B cell (primary cell): ENCODE data around the gene SLC24A4. TPM values are rescaled to one million over a fixed set of nuclear protein-coding genes. Genes with fewer than 3 reads are reported as not detected.

Source experiments
- ATAC-seq: fragments of 200-7000 bp; cut with Tn5 transposase; one replicate; pipeline ENCODE4 v1.10.0; 2021; ENCODE audit warnings: low read depth, mild to moderate bottlenecking, moderate number of reproducible peaks, moderate library complexity
- CTCF ChIA-PET: fragments of 350-600 bp; sonication (Branson Sonifier 250); formaldehyde crosslinking; loops from one replicate; lab custom pipeline; 2021; ENCODE audit warnings: antibody characterized with exemption, inconsistent platforms; lab: Charles Lee
- POLR2A ChIA-PET: fragments of 350-600 bp; sonication (Branson Sonifier 250); formaldehyde crosslinking; loops from one replicate; lab custom pipeline; 2021; ENCODE audit warnings: antibody characterized with exemption; lab: Charles Lee
- DNase-seq: peaks from one replicate; pipeline ENCODE4 v3.0.0; 2013
- H2AFZ ChIP-seq: 2 replicates; pipeline ENCODE4 v1.6.1; 2012; ENCODE audit warnings: mild to moderate bottlenecking, low read depth, low read length; ENCODE audit not compliant: insufficient read depth, poor library complexity, severe bottlenecking
- H3K27ac ChIP-seq, 2 donors: 1 replicate in 1 of 2; 2 replicates in 1 of 2; pipeline ENCODE4 v1.5.1; 2012 to 2013; ENCODE audit warnings: low read length in 2 of 2, mild to moderate bottlenecking in 2 of 2, moderate library complexity in 1 of 2
- H3K27me3 ChIP-seq, 4 experiments: fragments of 200-600 bp in 1 of 4; sonication (generic) in 1 of 4; replicated peaks in 1 of 4; 1 replicate in 2 of 4; 2 replicates in 2 of 4; pipeline versions ENCODE4 v1.6.1 to v1.7.0; 2013 to 2016; ENCODE audit warnings: low read length in 3 of 4, mild to moderate bottlenecking in 2 of 4, mixed read lengths in 1 of 4, moderate library complexity in 1 of 4; ENCODE audit not compliant: insufficient read depth in 4 of 4, control insufficient read depth in 3 of 4; ENCODE audit errors: control extremely low read depth in 1 of 4
- H3K36me3 ChIP-seq, 2 experiments: replicated peaks in 1 of 2; 1 replicate in 1 of 2; 2 replicates in 1 of 2; pipeline versions ENCODE4 v1.6.1 to v1.7.1; 2013; ENCODE audit warnings: low read length in 1 of 2; ENCODE audit not compliant: insufficient read depth in 2 of 2, control insufficient read depth in 1 of 2; ENCODE audit errors: control extremely low read depth in 1 of 2, extremely low read depth in 1 of 2
- H3K4me1 ChIP-seq, 2 donors: fragments of 200-600 bp in 1 of 2; sonication (generic) in 1 of 2; 1 replicate in 1 of 2; 2 replicates in 1 of 2; pipeline versions ENCODE4 v1.5.1 to v1.6.1; 2013 to 2017; ENCODE audit warnings: low read length in 2 of 2; ENCODE audit not compliant: control insufficient read depth in 2 of 2, insufficient read depth in 2 of 2
- H3K4me2 ChIP-seq: replicated peaks from 2 replicates; pipeline ENCODE3; 2012; ENCODE audit warnings: mild to moderate bottlenecking, low read depth, low read length; ENCODE audit not compliant: poor library complexity, severe bottlenecking
- H3K4me3 ChIP-seq, 5 experiments: fragments of 200-600 bp in 1 of 5; sonication (generic) in 1 of 5; 1 replicate in 3 of 5; 2 replicates in 2 of 5; pipeline versions ENCODE4 v1.5.1 to v1.7.0; 2011 to 2016; ENCODE audit warnings: low read length in 4 of 5, mild to moderate bottlenecking in 4 of 5, low read depth in 2 of 5, control low read depth in 1 of 5, moderate library complexity in 1 of 5; ENCODE audit not compliant: insufficient read depth in 1 of 5; ENCODE audit errors: control extremely low read depth in 1 of 5, extremely low read depth in 1 of 5
- H3K79me2 ChIP-seq: fragments of 200-600 bp; sonication (generic); one replicate; pipeline ENCODE4 v1.6.0; 2016; ENCODE audit warnings: low read length; ENCODE audit not compliant: control insufficient read depth, insufficient read depth
- H3K9ac ChIP-seq: fragments of 200-600 bp; sonication (generic); 2 replicates; pipeline ENCODE4 v1.6.1; 2017; ENCODE audit warnings: mild to moderate bottlenecking, low read length, moderate library complexity
- H3K9me3 ChIP-seq, 3 donors: one replicate each; pipeline versions ENCODE4 v1.6.1 to v1.7.1; 2013; ENCODE audit warnings: low read length in 2 of 3; ENCODE audit not compliant: control insufficient read depth in 2 of 3, insufficient read depth in 1 of 3; ENCODE audit errors: control extremely low read depth in 1 of 3
- H4K20me1 ChIP-seq: 2 replicates; pipeline ENCODE4 v1.6.0; 2012; ENCODE audit warnings: mild to moderate bottlenecking, low read length; ENCODE audit not compliant: insufficient read depth, control insufficient read depth, poor library complexity, severe bottlenecking
- H3K27ac Mint-ChIP-seq: one replicate; pipeline ENCODE4 v1.8.0; 2021; ENCODE audit warnings: mixed read lengths
- H3K27me3 Mint-ChIP-seq: one replicate; pipeline ENCODE4 v1.8.0; 2021; ENCODE audit warnings: mixed read lengths
- H3K4me1 Mint-ChIP-seq: one replicate; pipeline ENCODE4 v1.8.0; 2021; ENCODE audit warnings: mixed read lengths
- H3K4me3 Mint-ChIP-seq: one replicate; pipeline ENCODE4 v1.8.0; 2021; ENCODE audit warnings: mixed read lengths
- H3K9me3 Mint-ChIP-seq: one replicate; pipeline ENCODE4 v1.8.0; 2022; ENCODE audit warnings: mixed read lengths; ENCODE audit not compliant: insufficient read depth
- CTCF ChIP-seq: fragments of 200-600 bp; IDR thresholded peaks from one replicate; pipeline ENCODE4 v1.8.0; 2022; ENCODE audit warnings: antibody characterized with exemption, mild to moderate bottlenecking
- EZH2 ChIP-seq: IDR thresholded peaks from 2 replicates; pipeline ENCODE4 v1.6.1; 2012; ENCODE audit warnings: borderline replicate concordance, low read depth, mild to moderate bottlenecking, moderate library complexity, low read length; ENCODE audit not compliant: insufficient read depth, poor library complexity, severe bottlenecking
- WGBS: methylation state at CpG from one replicate; pipeline ENCODE4 v1.1.5; 2013; ENCODE audit warnings: missing lambda C conversion rate; ENCODE audit not compliant: insufficient coverage; 5-methylcytosine and 5-hydroxymethylcytosine counted together
- intact Hi-C: fragments of 100-400 bp; cut with micrococcal nuclease; formaldehyde crosslinking; loops from one replicate; pipeline ENCODE4 v1.10.0; 2022
- polyA plus RNA-seq: library from polyadenylated mRNA; depleted of rRNA; stranded (reverse); fragments of >200 nt; gene quantifications from 2 replicates; pipeline ENCODE4 v1.2.3, GENCODE V29; 2012
- total RNA-seq, 2 donors: library from RNA; stranded (reverse); fragments of 120-200 nt in 1 of 2; gene quantifications; 1 replicate in 1 of 2; 2 replicates in 1 of 2; pipeline versions ENCODE4 v1.2.3 to v1.2.4, GENCODE V29; 2013 to 2022

Gene SLC24A4
- total and polyA plus RNA-seq, 2 donors (not counting 1 experiment from before 2014, with no cell fraction given): 0.19 TPM; not detected in 1

DNA sequence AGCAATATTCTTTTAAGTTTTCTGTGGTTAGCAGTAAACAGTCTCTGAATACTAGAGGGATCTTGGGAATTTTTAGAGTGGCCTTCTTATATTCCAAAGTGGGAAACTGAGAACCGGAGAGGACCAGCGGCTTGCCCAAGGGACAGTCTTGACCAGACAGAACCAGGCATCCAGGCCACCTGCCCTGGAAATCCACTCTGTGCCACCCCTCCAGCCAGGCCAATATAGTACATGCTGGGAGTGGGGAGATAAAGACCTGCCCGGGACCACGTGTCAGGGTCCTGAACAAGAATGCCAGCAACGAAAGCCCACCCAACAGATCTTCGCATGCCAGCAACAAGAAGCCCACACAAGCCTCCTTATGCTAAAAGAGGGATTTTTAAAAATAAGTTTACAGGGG lies 141.2 kb downstream of the SLC24A4 start:
- intact Hi-C loops: no loop called here
- Mint-ChIP-seq H3K4me1 (peaks cover 6% of the 10 kb centered on the region), H3K9me3 (peaks cover 2% of the 10 kb centered on the region), H3K4me3 (no peak overlapping the region), H3K27ac (no peak overlapping the region), H3K27me3 (peaks cover 21% of the 10 kb centered on the region)
- Histone ChIP-seq H3K9ac (no peak overlapping the region), H4K20me1 (no peaks in the 10 kb centered on the region), H3K36me3 (no peaks in the 10 kb centered on the region), H3K79me2 (no peaks in the 10 kb centered on the region), H3K9me3 (peaks cover 0 to 16% (median 8%) of the 10 kb centered on the region in 3 donors), H2AFZ (no peak overlapping the region), H3K4me2 (no peak overlapping the region), H3K4me3 (no peak overlapping the region), H3K27me3 (peaks cover 0 to 23% (median 7%) of the 10 kb centered on the region in 4 experiments), H3K27ac (no peak overlapping the region), H3K4me1 (peaks cover 13 to 17% of the 10 kb centered on the region in 2 donors)
- ATAC-seq (no peak), DNase-seq (no peak)
- POLR2A ChIA-PET: no interaction called here
- 100% methylated on average over 2 of the region's 6 CpGs for WGBS
- CTCF ChIA-PET: no interaction called here
- TF ChIP-seq EZH2 (no peak), CTCF (no peak)

DNA sequence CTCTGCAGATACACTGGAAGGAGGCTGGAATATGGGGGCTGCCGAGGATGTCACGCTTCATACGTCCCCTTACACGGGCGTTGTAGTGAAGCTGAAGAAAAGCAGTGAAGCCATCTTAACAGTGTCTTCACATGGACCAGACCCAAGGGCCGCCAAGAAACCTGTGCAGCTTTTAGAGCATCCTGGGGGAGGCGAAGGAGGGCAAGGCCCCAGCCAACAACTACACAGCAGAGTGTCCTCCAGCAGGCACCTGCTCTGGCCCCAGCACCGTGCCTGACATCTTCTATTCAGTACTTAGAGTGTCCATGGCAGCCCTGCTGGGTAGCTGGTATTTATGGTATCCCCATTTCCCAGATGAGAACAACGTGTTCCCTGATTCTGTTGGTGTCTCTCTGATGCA lies 141.8 kb downstream of the SLC24A4 start:
- 95% methylated on average over 9 of the region's 9 CpGs for WGBS
- Mint-ChIP-seq H3K9me3 (peaks cover 2% of the 10 kb centered on the region), H3K27ac (no peak overlapping the region), H3K4me1 (peaks cover 6% of the 10 kb centered on the region), H3K4me3 (no peak overlapping the region), H3K27me3 (peaks cover 17% of the 10 kb centered on the region)
- CTCF ChIA-PET: no interaction called here
- Histone ChIP-seq H3K9ac (no peak overlapping the region), H3K9me3 (peaks cover 0 to 19% (median 8%) of the 10 kb centered on the region in 3 donors), H3K27ac (no peak overlapping the region), H3K36me3 (no peaks in the 10 kb centered on the region), H3K79me2 (no peaks in the 10 kb centered on the region), H3K4me1 (peaks cover 13 to 17% of the 10 kb centered on the region in 2 donors), H3K4me2 (no peak overlapping the region), H3K27me3 (peaks cover 0 to 19% (median 7%) of the 10 kb centered on the region in 4 experiments), H2AFZ (no peak overlapping the region), H3K4me3 (no peak overlapping the region), H4K20me1 (no peaks in the 10 kb centered on the region)
- intact Hi-C loops: no loop called here
- POLR2A ChIA-PET: no interaction called here
- ATAC-seq (no peak), DNase-seq (no peak)
- no peak for TF ChIP-seq CTCF
- no peak for TF ChIP-seq EZH2
